Endothelial cell of umbilical vein (primary cell): ENCODE measurements around the gene THSD8. TPM values are rescaled to one million over a fixed set of nuclear protein-coding genes. Genes with fewer than 3 reads are reported as not detected.

Source experiments
- BruUV-seq: library from RNA; stranded (reverse); fragments of 400-500 nt; replicated peaks from 2 replicates; lab custom pipeline; 2021; lab: Mats Ljungman, UMichigan
- CTCF ChIA-PET: fragments of 300-600, 350-600 bp; sonication (Branson Sonifier 250); formaldehyde crosslinking; loops from one replicate; lab custom pipeline; 2021; ENCODE audit warnings: antibody characterized with exemption, inconsistent platforms; lab: Charles Lee
- POLR2A ChIA-PET: fragments of 300-600, 350-600 bp; sonication (Branson Sonifier 250); formaldehyde crosslinking; loops from one replicate; lab custom pipeline; 2021; ENCODE audit warnings: antibody characterized with exemption, inconsistent platforms; lab: Charles Lee
- DNase-seq: peaks from one replicate; pipeline ENCODE4 v3.0.0-alpha.2; 2011; ENCODE audit warnings: low read depth, low spot score
- FAIRE-seq: peaks from 2 replicates; lab custom pipeline; 2011; peaks lifted over from hg19 to GRCh38; lab: Jason Lieb, UNC
- H2AFZ ChIP-seq: 2 replicates; pipeline ENCODE4 v1.6.0; 2012; ENCODE audit warnings: low read depth, low read length, control low read depth, inconsistent platforms
- H3K27ac ChIP-seq: 2 replicates; pipeline ENCODE4 v1.5.1; 2011; ENCODE audit warnings: low read depth, mild to moderate bottlenecking, control low read depth, low read length, moderate library complexity; ENCODE audit not compliant: insufficient read depth
- H3K27me3 ChIP-seq, 2 experiments: 2 replicates each; pipeline versions ENCODE4 v1.6.0 to v1.6.1; 2011; ENCODE audit warnings: low read length in 2 of 2, mixed read lengths in 1 of 2; ENCODE audit not compliant: control insufficient read depth in 2 of 2, insufficient read depth in 2 of 2
- H3K36me3 ChIP-seq, 2 experiments: 2 replicates in 1 of 2; 3 replicates in 1 of 2; pipeline ENCODE4 v1.5.1; 2011; ENCODE audit warnings: low read length in 2 of 2, mild to moderate bottlenecking in 1 of 2, moderate library complexity in 1 of 2; ENCODE audit not compliant: control insufficient read depth in 2 of 2, insufficient read depth in 2 of 2; ENCODE audit errors: extremely low read depth in 1 of 2
- H3K4me1 ChIP-seq: 3 replicates; pipeline ENCODE4 v1.5.1; 2011; ENCODE audit warnings: mild to moderate bottlenecking, low read length; ENCODE audit not compliant: control insufficient read depth, insufficient read depth; ENCODE audit errors: extremely low read depth
- H3K4me2 ChIP-seq: 2 replicates; pipeline ENCODE4 v1.6.1; 2011; ENCODE audit warnings: low read length, control low read depth, mixed read lengths; ENCODE audit not compliant: insufficient read depth
- H3K4me3 ChIP-seq, 3 experiments: fragments of 200-600 bp in 1 of 3; sonication (generic), shearing (Covaris generic) in 1 of 3; replicated peaks in 1 of 3; 2 replicates each; pipeline ENCODE4 v1.5.1; 2011 to 2016; ENCODE audit warnings: control low read depth in 3 of 3, low read length in 3 of 3, mild to moderate bottlenecking in 2 of 3, inconsistent platforms in 1 of 3, low read depth in 1 of 3, moderate library complexity in 1 of 3; ENCODE audit not compliant: insufficient read depth in 1 of 3
- H3K79me2 ChIP-seq: 2 replicates; pipeline ENCODE4 v1.6.0; 2012; ENCODE audit warnings: low read length, inconsistent platforms; ENCODE audit not compliant: control insufficient read depth, insufficient read depth
- H3K9ac ChIP-seq: replicated peaks from 2 replicates; pipeline ENCODE3; 2011; ENCODE audit warnings: low read length, control low read depth; ENCODE audit not compliant: insufficient read depth; ENCODE audit errors: extremely low read depth
- H3K9me1 ChIP-seq: replicated peaks from 3 replicates; pipeline ENCODE4 v1.6.0; 2011; ENCODE audit warnings: mild to moderate bottlenecking, low read length; ENCODE audit not compliant: control insufficient read depth, insufficient read depth; ENCODE audit errors: extremely low read depth
- H3K9me3 ChIP-seq: replicated peaks from 2 replicates; pipeline ENCODE4 v1.5.1; 2012; ENCODE audit warnings: low read length, inconsistent platforms; ENCODE audit not compliant: control insufficient read depth, insufficient read depth
- H4K20me1 ChIP-seq: replicated peaks from 2 replicates; pipeline ENCODE3; 2011; ENCODE audit warnings: mild to moderate bottlenecking, low read length; ENCODE audit not compliant: control insufficient read depth, insufficient read depth; ENCODE audit errors: extremely low read depth
- CTCF ChIP-seq, 2 donors: IDR thresholded peaks; 1 replicate in 1 of 2; 2 replicates in 1 of 2; pipeline ENCODE4 v1.5.1; 2011; ENCODE audit warnings: low read length in 2 of 2, mild to moderate bottlenecking in 2 of 2, moderate library complexity in 2 of 2, control low read depth in 1 of 2, inconsistent platforms in 1 of 2, low read depth in 1 of 2; ENCODE audit not compliant: insufficient read depth in 1 of 2; ENCODE audit errors: extremely low read depth in 1 of 2
- EZH2 ChIP-seq: IDR thresholded peaks from 2 replicates; pipeline ENCODE4 v1.6.1; 2012; ENCODE audit warnings: borderline replicate concordance, low read depth, mild to moderate bottlenecking, moderate library complexity, low read length, inconsistent platforms; ENCODE audit not compliant: severe bottlenecking
- FOS ChIP-seq: IDR thresholded peaks from 2 replicates; pipeline ENCODE4 v1.6.1; 2011; ENCODE audit warnings: mild to moderate bottlenecking, low read length, moderate library complexity, borderline replicate concordance; ENCODE audit not compliant: insufficient read depth
- GATA2 ChIP-seq: IDR thresholded peaks from 2 replicates; pipeline ENCODE4 v1.7.0; 2011; ENCODE audit warnings: low read depth, mild to moderate bottlenecking, moderate library complexity, mixed read lengths, low read length; ENCODE audit not compliant: insufficient read length, insufficient read depth
- JUN ChIP-seq: IDR thresholded peaks from 2 replicates; pipeline ENCODE4 v1.6.1; 2011; ENCODE audit warnings: borderline replicate concordance, low read depth; ENCODE audit not compliant: insufficient read length, insufficient read depth
- MAX ChIP-seq: IDR thresholded peaks from 2 replicates; pipeline ENCODE4 v1.6.1; 2011; ENCODE audit not compliant: insufficient read depth, insufficient read length
- MYC ChIP-seq: IDR thresholded peaks from one replicate; pipeline ENCODE4 v1.6.1; 2011; ENCODE audit warnings: mild to moderate bottlenecking, low read depth, low read length
- POLR2A ChIP-seq: IDR thresholded peaks from 2 replicates; pipeline ENCODE4 v1.6.1; 2012; ENCODE audit warnings: low read depth, mild to moderate bottlenecking, control low read depth, low read length
- POLR2AphosphoS5 ChIP-seq: IDR thresholded peaks from 2 replicates; pipeline ENCODE4 v1.6.1; 2012; ENCODE audit warnings: low read depth, mild to moderate bottlenecking, control low read depth, low read length, moderate library complexity; ENCODE audit not compliant: insufficient read depth
- dilution Hi-C: fragments of 300-500 bp; cut with MboI; formaldehyde crosslinking; loops from one replicate; pipeline ENCODE4 v1.15.0; 2019; ENCODE audit warnings: low sequenced_read_pairs; ENCODE audit not compliant: extremely low pct_ligation_motif_present
- intact Hi-C: fragments of 100-400 bp; cut with micrococcal nuclease; formaldehyde crosslinking; loops from one replicate; pipeline ENCODE4 v1.10.0; 2022
- polyA plus RNA-seq, 4 experiments: library from polyadenylated mRNA; depleted of rRNA in 3 of 4; stranded (reverse) in 3 of 4; unstranded in 1 of 4; fragments of >200 nt; gene quantifications; 2 replicates each; pipeline versions ENCODE4 v1.2.1 to v1.2.3, GENCODE V29; 2011 to 2012; ENCODE audit warnings: missing spikeins in 1 of 4
- total RNA-seq: library from RNA; stranded (reverse); gene quantifications from 2 replicates; pipeline ENCODE4 v1.2.3, GENCODE V29; 2021

Gene THSD8
- total and polyA plus RNA-seq, 2 donors (not counting 3 experiments of a cell fraction or from before 2014, with no cell fraction given): 15.9 TPM; not detected in 1

- dilution Hi-C loops: no loop called here
- Histone ChIP-seq H3K4me3 (peak overlapping the region; percentile 14 to 57 (median 51)), H3K27me3 (no peaks in the 10 kb centered on the region), H2AFZ (peak overlapping the region; percentile 75), H3K4me1 (peaks cover 25% of the 10 kb centered on the region), H4K20me1 (no peaks in the 10 kb centered on the region), H3K9ac (peak overlapping the region; percentile 52), H3K9me1 (no peaks in the 10 kb centered on the region), H3K9me3 (no peaks in the 10 kb centered on the region), H3K27ac (peak overlapping the region; percentile 82), H3K36me3 (no peaks in the 10 kb centered on the region), H3K79me2 (no peaks in the 10 kb centered on the region), H3K4me2 (peak overlapping the region; percentile 57)
- CTCF ChIA-PET: interaction anchor here (0.9 to 10.3 kb wide), 12 partner anchors 9 to 188 kb away, joined by 3 to 387 read pairs (median 4); partner anchors contain the start of genes GET3, JUNB, PRDX2 and THSD8
- FAIRE-seq (peak; percentile 73), DNase-seq (peak; percentile 73)
- BruUV-seq: TSS peak; percentile 59
- TF ChIP-seq MYC: no peak
- TF ChIP-seq FOS: no peak
- no peak for TF ChIP-seq POLR2A
- TF ChIP-seq GATA2: no peak
- TF ChIP-seq MAX: no peak
- no peak for TF ChIP-seq JUN
- no peak for TF ChIP-seq POLR2AphosphoS5
- no peak for TF ChIP-seq EZH2
- no peak for TF ChIP-seq CTCF (IDR thresholded peaks at IDR 0.05; ENCODE audit: extremely low read depth in 1 of 2, insufficient read depth in 1 of 2, low read depth in 1 of 2, low read length in 2 of 2)
- intact Hi-C loops: no loop called here
- POLR2A ChIA-PET: interaction anchor here (0.9 to 5.2 kb wide), 4 partner anchors 11 to 20 kb away, joined by 3 to 94 read pairs (median 4); partner anchors contain the start of gene JUNB
Measured at GRCh38 chr19:12778017-12778904, 23.6 kb upstream of the THSD8 start.
